GM18505 (cell line): Measurements from ENCODE around the gene GPR137B.
A peak's percentile ranks its signal among the peaks of the same experiment; 100 is the strongest.

Experiments used
- ATAC-seq: cut with Tn5 transposase; IDR thresholded peaks from one replicate; pipeline ENCODE4 v1.9.1; 2021; ENCODE audit not compliant: unreplicated experiment
- POLR2A ChIP-seq: IDR thresholded peaks from 4 replicates; pipeline ENCODE4 v1.6.1; 2011; ENCODE audit warnings: borderline replicate concordance; ENCODE audit not compliant: insufficient read depth, insufficient read length; ENCODE audit errors: extremely low read depth

The GPR137B gene

DNA sequence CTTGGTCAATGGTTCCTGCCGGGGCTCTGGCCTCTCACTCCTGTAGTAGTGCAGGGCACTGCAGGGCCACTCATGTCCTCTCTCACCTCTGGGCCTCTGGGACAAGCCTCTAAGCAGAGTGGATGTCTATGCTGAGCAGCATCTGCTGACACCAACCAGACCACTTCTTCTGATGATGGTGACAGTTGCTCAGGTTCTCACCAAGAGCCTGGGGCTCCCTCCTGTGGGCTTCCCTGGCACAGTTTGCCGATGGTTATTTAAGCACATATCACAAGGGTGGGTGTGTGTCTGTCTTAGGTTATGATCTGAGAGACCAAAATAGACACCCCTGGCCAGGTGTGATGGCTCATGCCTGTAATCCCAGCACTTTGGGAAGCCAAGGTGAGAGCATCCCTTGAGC lies 17.4 kb upstream of the GPR137B start:
- ATAC-seq = no peak
- no peak for TF ChIP-seq POLR2A

DNA sequence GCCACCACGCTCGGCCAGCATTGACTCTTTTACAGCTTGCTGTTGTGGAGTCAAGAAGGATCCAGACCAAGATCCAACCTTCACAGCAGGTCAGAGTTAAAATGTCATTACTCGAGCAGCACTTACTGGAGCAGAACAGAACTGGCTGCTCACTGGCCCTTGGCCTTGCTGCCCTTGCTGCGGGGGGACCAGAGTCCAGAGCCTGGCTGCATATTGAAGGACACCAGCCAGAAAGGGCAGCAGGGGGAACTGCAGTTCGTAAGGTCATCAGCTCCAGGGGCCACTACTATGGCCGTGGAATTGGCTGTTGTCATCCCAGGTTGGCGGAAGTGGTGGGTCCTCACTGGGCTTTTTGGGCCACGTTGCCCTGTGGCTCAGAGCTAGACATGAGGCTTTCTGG lies 15.3 kb upstream of the GPR137B start:
- no peak for ATAC-seq
- TF ChIP-seq POLR2A = no peak

GRCh38 chr1:236128646-236129178 lies 13.6 kb upstream of the GPR137B start:
- ATAC-seq = no peak
- TF ChIP-seq POLR2A = no peak

DNA sequence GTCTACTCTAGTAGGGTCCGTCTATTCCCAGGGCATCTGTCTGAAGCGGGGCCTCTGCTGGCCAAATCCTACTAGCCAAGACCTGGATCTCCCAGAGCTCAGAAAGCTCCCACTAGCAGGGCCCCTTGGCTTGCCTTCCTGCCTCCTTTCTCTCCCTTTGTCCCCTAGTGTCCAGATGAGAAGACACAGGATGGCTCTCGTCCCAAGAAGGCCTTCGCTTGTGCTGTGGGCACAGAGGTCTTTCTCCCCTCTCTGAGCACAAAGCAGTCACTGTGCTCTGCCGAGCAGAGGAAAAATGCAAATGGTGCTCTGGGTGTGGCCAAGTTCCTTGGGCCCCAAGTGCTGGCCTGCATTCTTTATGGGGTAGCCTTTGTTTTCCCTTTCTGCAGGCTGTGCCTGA lies 13.0 kb upstream of the GPR137B start:
- no peak for TF ChIP-seq POLR2A

DNA sequence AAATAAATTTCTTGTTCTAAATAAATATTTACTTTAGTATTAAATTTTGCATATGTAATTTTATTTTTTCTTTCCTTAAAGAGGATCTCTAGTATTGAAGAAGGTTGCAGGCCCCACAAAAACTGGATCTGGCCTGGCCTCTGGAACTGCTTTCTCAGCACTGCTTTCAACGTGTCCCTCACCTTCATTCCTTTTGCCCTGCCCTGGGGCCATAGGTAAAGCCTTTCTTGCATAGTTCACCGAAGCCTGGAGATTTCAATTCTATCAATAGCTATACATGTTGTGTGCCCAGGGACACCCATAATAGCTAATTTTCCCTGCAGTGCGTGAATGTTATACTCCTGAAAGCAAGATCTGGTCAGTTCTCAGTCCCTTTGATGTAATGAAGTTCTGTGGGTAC lies 12.0 kb upstream of the GPR137B start:
- ATAC-seq = no peak
- no peak for TF ChIP-seq POLR2A

More for the DNA sequence above, 13.0 kb upstream of the GPR137B start:
- ATAC-seq = no peak

- TF ChIP-seq POLR2A = no peak
- ATAC-seq = no peak
Measured at GRCh38 chr1:236131916-236132315, 10.4 kb upstream of the GPR137B start.

DNA sequence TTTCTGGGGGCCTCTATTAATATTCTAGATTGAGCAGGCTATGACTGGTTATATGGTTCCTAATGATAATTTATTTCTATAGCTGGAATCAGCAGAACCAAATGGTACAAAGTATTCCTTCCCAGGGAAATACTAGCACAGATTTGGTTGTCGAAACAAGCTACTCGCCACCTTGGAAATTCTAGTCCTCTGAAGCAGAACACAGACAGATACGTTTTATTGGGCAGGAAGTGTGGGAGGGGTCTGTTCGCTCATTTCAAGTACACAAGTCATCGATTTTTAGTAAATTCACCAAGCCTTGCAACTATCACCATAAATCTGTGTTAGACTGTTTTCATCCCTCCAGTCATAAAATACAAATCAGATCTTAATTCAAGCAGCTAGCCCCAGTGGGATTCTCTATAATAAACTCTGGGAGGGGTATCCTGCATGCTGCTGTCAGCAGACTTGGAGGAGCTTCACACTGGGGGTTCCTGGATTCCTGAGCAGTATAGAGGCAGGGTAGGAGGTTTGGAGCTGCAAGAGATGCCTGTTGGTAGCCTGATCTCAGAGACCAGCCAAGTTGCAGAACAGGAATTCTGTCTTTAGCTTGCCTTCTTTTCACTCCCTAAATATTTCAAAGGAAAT lies 9.8 kb upstream of the GPR137B start:
- no peak for ATAC-seq
- no peak for TF ChIP-seq POLR2A

GRCh38 chr1:236133339-236133738 lies 9.0 kb upstream of the GPR137B start:
- TF ChIP-seq POLR2A = no peak
- no peak for ATAC-seq

DNA sequence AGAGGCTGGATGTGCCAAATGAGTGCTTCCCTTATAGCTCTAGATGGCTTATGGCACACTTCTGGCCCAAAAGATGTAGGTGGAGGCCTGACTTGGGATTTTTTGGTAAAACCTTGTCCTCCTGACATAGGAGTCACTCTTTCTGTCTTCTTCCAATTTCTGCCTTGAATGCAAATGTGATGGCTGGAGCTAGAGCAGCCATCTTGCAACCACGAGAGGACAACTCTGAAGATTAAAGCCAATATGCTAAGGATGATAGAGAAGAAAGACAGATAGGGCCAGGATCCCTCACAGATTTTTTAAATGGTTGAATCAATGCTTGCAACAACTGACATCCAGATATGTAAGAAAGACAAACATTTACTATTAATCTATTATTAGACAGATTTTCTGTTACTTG lies 8.5 kb upstream of the GPR137B start:
- ATAC-seq = no peak
- no peak for TF ChIP-seq POLR2A

- TF ChIP-seq POLR2A = no peak
- ATAC-seq = no peak
Measured at GRCh38 chr1:236137285-236137852, 5.0 kb upstream of the GPR137B start.

DNA sequence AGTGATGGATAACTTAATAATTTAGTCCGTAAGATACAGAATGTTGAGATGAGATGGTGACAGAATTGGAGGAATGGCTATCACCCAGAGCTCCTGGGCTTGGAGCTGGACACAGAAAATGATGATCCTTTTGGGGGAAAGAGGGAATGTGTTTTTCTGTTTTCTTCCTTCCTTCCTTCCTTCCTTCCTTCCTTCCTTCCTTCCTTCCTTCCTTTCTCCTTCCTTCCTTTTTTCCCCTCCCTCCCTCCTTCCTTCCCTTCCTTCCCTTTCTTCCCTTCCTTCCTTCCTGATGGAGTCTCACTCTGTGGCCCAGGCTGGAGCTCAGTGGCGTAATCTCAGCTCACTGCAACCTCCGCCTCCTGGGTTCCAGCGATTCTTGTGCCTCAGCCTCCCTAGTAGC lies 2.8 kb upstream of the GPR137B start:
- ATAC-seq = no peak
- no peak for TF ChIP-seq POLR2A

GRCh38 chr1:236140705-236141446 lies 1.5 kb upstream of the GPR137B start:
- ATAC-seq = no peak
- no peak for TF ChIP-seq POLR2A

- no peak for TF ChIP-seq POLR2A
- ATAC-seq = peak; percentile 22
Measured at GRCh38 chr1:236141447-236142252, 689 bp upstream of the GPR137B start.
